ENCODE measurements around the gene SRMS. TPM values are rescaled to one million over a fixed set of nuclear protein-coding genes. Genes with fewer than 3 reads are reported as not detected.

The SRMS gene, protein sequence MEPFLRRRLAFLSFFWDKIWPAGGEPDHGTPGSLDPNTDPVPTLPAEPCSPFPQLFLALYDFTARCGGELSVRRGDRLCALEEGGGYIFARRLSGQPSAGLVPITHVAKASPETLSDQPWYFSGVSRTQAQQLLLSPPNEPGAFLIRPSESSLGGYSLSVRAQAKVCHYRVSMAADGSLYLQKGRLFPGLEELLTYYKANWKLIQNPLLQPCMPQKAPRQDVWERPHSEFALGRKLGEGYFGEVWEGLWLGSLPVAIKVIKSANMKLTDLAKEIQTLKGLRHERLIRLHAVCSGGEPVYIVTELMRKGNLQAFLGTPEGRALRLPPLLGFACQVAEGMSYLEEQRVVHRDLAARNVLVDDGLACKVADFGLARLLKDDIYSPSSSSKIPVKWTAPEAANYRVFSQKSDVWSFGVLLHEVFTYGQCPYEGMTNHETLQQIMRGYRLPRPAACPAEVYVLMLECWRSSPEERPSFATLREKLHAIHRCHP
- total RNA-seq = not detected

DNA sequence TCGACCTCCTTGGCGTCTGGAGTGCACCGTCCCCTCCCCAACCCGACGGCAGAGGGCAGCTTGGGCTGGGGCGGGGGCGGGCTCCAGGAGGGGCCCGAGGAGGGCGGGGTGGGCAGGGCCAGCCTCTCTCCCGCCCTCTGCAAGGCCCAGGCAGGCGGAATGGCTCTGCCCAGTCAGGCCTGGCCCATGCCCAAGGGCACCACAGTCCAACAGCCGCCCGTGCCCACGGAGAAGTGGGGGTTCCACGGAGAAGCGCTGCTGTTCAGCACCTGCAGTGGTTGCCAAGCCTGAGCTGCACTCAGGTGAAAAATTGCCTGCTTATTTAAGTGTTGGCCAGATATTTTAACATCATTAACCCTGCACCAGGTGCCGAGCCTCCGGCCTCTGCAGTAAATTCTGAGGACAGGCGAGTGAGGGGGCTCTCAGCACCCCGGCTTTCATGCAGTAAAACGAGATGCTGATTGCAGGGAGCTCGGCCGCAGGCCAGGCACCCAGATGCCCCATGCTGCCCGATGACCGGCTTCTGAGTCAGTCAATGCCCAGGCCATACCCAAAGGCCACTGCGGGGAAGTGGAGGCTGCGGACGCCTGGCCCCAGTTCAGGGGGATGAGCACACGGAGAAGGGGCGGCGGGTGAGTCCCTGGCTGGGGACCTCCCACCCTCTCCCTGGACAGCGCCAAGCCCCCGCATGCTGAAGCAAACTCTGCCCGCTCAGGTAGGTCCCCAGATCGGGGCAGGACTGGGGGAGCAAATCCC lies at the start of gene SRMS:
TSS of gene SRMS (minus strand) at position 25 of the 756 bp plus-strand sequence. CDS start 286 bp downstream, outside the sequence.

DNA sequence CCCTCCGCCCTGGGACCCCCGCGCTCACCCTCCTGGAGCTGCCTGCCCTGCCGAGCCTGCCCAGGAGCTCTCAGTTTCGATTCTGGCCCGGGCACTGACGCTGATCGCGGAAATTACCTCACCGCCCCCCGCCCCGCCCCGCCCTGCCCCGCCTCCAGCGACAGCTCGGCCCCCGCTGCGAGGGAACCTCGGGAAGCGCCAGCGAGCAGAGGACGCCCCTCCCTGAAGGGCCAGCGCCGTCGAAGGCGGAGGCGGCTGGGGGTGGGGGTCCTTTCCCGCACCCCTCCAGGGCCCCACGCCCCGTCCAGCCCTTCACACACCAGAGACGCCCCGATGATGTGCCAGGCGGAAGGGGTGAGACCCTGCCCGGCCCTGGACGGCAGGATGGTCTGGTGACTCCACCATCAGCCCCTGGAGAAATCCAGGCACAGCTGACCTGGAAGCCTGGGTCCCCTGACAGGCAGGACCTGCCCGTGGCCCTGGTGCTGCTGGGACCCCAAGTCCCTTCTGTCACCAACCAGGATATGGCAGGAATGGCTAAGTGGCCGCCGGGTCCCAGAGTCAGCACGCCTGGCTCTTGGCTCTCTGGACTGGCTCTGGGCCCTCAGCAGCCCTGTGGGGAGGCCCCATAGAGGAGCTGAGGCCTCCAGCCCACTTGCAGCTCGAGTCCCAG lies 26.7 kb upstream of the SRMS start, which contains the start of gene HELZ2:
TSS of gene HELZ2 (minus strand) at position 84 of the 673 bp plus-strand sequence. CDS start 1,854 bp downstream, outside the sequence.

DNA sequence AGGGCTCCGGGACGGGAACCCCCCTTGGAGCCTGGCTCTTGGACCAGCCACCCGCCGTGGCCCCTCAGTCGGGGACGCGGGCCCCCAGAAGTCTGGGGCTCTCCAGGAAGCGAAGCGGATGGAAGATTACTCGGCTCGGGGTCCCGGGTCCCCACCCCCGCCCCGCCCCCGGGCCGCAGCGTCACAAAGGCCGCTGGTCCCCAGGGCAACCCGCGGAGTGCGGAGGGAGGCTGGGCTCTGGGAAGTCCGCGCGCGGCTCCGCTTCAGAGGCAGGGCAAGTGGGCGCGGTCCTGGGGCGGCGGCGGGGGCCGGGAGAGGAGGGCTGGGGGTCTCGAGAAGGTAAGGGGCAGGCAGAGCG lies 6.4 kb upstream of the SRMS start, which contains the start of gene FNDC11:
TSS of gene FNDC11 (plus strand) at position 227 of the 358 bp plus-strand sequence. CDS start 1,505 bp downstream, outside the sequence.

DNA sequence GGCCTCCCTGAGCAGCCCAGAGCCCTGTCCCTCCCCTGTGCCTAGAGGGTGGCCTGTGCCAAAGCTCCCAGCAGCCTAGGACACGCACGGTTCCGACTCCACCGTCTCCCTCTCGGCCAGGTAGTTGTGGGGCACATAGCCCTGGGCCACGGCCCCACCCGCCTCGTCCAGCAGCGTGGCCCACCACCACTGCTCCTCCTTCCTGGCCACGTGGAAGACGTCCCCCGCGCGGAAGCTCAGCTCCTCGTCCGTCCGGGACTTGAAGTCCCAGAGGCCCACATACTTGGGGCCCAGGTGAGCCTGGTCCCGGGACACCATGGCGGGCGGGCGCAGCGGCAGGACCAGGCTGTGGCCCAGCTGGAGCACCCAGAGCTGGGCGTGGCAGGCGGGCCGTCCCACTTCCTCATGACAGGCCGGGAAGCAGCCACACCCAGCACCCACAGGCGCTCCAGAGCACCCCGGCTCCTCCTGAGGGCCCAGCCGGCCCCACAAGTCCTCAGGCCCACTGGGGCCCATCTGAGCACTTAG lies 10.5 kb downstream of the SRMS start, which contains the start of gene PTK6:
TSS of gene PTK6 (minus strand) at position 380 of the 528 bp plus-strand sequence. CDS start at position 318, 62 bp downstream.

DNA sequence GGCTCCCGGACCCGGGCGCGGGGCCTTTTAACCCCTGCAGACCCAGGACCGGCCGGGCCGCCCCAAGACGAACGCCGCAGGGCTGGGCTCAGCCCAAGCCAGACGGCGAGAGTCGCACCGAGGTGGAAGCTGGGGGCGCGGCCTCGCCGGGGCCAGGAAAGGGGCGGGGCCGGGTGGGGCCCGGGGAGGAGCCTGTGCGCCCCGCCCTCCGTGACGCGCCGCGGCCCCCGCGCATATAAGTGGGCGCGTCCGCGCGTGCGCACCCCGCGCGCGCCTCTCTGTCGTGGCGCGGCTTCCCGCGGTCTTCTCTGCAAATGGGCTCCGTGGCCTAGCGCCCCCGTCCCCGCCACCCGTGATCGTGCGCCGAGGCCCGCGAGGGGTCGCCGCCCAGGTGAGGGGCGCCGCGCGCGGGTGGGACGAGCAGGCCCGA lies 27.0 kb downstream of the SRMS start, which contains the start of gene PPDPF:
TSS of gene PPDPF (plus strand) at position 262 of the 430 bp plus-strand sequence. CDS start 544 bp downstream, outside the sequence.

DNA sequence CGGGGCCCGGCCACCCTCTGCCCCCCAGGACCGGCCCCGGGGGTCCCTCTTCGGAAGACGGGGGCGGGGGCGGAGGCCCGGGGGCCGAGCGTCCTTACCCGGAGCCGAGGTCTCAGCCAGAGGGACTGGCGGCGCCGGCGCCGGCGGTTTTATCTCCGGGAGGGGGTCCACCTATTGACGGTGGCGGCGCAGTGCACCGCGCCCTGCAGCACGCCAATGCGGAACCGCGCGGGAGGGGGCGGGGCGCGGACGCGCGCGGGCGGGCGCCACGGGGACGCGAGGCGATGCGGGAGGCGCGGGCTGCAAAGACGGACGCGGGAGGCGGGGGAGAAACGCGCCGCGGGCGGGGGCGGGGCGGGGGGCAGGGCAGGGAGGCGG lies 48.6 kb downstream of the SRMS start, which contains the start of gene EEF1A2:
TSS of gene EEF1A2 (minus strand) at position 124 of the 378 bp plus-strand sequence. CDS start 1,320 bp downstream, outside the sequence.

Other genes with a start within 250 kb of the SRMS start
- gene CHRNA4, start 186.4 kb downstream of the SRMS start, total RNA-seq = 21.0 TPM
- gene KCNQ2, start 75.1 kb downstream of the SRMS start, total RNA-seq = 250 TPM
- 281 TPM for gene EEF1A2, start 48.7 kb downstream of the SRMS start, total RNA-seq
- gene PPDPF, start 27.0 kb downstream of the SRMS start, total RNA-seq = 80.8 TPM
- gene PTK6, start 10.4 kb downstream of the SRMS start, total RNA-seq = not detected
- 4.1 TPM for gene FNDC11, start 6.4 kb upstream of the SRMS start, total RNA-seq
- gene HELZ2, start 26.5 kb upstream of the SRMS start, total RNA-seq = 7.8 TPM
- 9.7 TPM for gene GMEB2, start 79.4 kb upstream of the SRMS start, total RNA-seq
- 107 TPM for gene STMN3, start 105.7 kb upstream of the SRMS start, total RNA-seq
- gene RTEL1, start 110.6 kb upstream of the SRMS start, total RNA-seq = 19.1 TPM
- 1.3 TPM for gene TNFRSF6B, start 148.9 kb upstream of the SRMS start, total RNA-seq
- 27.9 TPM for gene ARFRP1, start 160.2 kb upstream of the SRMS start, total RNA-seq
- 15.7 TPM for gene ZGPAT, start 160.3 kb upstream of the SRMS start, total RNA-seq
- gene LIME1, start 188.9 kb upstream of the SRMS start, total RNA-seq = 13.5 TPM
- gene SLC2A4RG, start 192.0 kb upstream of the SRMS start, total RNA-seq = 3.4 TPM

Measured in parietal lobe (tissue), 1 donor.